HG03469 (cell line): ENCODE results near the gene PRKAG3.
"Not testable (repeated sequence)": the region's sequence is repeated elsewhere in the genome, so short reads cannot be mapped to it uniquely, and the experiment has no call there.

ENCODE experiments used
- ATAC-seq: cut with Tn5 transposase; IDR thresholded peaks from one replicate; pipeline ENCODE4 v1.9.1; 2021; ENCODE audit warnings: mild to moderate bottlenecking, moderate library complexity, moderate number of reproducible peaks; ENCODE audit not compliant: unreplicated experiment

PRKAG3 gene

GRCh38 chr2:218863021-218863520 lies 31.5 kb upstream of the PRKAG3 start:
- no peak for ATAC-seq

DNA sequence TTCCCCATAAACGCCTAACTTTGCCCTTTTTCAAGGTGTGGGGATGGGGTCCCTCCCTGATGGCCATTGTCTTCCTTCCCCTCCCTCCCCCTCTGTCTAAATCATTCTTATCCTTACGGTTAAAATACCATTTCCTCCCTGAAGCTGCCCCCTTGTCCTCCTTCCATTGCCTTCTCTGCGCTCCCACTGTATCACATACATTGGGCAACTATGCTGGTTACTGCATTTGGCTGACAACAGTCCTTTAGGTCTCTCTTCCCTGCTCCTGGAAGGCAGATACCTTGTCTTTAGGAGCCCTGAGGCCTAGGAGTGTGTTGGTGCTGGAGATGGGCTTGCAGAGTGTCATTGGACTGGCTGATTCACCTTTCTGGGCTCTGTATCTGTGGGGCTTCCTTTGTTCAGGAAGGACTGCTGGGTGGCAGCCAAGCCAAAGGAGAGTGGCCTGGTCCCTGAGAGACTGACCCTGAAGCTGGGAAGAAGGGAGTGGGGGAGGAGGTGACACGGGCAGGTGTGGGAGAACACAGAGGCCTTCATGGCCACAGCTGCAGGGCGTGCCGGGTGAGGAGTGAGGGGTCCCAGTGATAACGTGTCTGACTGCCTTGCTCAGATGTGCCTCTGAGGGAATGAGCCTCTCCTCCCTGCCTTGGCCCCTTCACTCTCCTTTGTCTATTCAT lies 30.2 kb upstream of the PRKAG3 start:
- no peak for ATAC-seq

DNA sequence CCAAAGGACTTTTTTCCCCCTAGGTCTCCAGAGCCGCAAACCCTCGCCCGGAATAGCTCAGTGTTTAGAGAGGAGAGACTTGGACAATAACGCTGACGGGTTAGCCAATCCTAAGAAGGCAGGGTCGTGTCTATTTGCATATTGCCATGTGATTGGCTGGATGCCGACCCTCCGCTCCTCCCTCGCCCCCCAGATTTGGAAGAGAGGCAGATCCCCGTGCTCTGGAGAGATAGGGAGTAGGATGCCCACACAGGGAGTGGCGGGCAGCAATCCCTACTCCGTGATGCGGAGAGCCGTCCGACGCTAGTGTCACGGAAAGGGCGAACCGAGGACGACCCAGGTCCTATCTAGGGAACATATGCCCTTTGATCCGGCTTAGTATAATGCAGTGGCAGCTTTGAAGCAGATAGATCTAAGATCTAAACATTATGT lies 29.4 kb upstream of the PRKAG3 start:
- no peak for ATAC-seq

DNA sequence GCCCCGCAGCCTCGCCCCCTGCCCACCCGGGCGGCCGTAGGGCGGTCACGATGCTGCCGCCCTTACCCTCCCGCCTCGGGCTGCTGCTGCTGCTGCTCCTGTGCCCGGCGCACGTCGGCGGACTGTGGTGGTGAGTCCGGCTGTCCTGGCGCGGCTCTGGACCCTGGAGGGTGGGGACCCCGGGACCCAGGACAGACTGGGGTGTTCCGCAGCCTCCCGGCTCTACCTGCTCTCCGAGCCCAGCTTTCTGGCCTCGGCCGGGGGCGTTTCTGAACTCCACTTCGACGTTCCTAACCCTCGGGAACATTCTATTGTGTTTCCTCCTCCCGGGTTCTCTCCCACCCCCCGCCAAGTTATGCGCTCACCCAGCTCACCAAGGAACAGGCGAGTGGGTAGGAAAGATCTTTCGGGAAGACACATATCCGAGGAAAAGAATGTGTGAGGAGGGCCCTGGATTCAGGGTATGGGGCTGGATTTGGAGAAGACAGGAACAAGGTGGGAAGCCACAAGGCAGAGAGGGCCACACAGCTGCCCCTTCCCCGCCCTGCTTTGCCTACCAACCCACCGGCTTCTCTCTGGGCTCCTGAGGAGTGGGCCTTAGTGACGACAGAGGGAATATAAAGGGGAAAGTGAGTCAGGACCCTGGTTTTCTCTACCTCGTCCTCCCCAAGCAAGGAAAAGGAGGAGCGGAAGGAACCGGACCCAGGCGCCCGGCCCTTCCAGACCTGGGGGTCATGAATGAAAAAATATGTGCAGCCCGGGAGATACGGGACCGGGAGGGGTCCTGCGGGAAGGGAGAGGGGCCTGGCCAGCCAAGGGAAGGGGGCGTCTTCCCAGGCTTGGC lies 28.6 kb upstream of the PRKAG3 start:
- ATAC-seq: no peak

DNA sequence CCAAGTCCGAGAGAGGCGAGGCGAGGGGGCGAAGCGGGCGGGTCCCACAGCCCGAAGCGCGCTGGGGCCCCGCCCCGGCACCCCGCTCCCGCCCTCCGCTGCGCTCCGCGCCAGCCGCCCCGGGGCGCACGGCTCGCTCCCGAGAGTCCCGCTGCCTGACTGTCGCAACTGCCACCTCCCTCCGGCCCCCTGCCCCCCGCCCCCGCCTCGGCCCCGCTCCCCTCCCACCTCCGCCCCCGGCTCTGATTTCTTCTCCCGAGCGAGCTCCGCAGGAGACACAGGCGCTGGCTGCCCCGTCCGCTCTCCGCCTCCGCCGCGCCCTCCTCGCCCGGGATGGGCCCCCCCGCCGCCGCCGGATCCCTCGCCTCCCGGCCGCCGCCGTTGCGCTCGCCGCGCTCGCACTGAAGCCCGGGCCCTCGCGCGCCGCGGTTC lies 28.0 kb upstream of the PRKAG3 start, which contains the start of gene WNT6:
Gene WNT6 (plus strand): TSS at position 250 of the 432 bp plus-strand sequence. CDS start 233 bp downstream, outside the sequence.
- no peak for ATAC-seq

GRCh38 chr2:218858671-218859555 lies 27.3 kb upstream of the PRKAG3 start:
- no peak for ATAC-seq

DNA sequence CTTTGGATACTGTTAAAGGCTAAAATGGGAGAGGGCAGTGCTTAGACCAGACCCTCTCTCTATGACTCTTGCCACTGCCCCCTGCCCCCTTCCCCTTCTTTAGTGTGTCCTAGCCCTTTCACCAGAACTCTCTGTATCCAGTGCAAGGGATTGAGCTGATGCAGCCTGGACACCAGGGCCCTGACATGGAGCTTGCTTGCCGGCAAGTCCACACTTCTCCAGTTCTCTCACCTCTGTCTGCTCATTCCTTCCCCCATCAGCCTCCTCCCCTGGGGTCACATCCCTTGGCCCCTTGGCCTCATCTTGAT lies 26.5 kb upstream of the PRKAG3 start:
- no peak for ATAC-seq

GRCh38 chr2:218857371-218858137 lies 26.0 kb upstream of the PRKAG3 start:
- ATAC-seq: no peak

DNA sequence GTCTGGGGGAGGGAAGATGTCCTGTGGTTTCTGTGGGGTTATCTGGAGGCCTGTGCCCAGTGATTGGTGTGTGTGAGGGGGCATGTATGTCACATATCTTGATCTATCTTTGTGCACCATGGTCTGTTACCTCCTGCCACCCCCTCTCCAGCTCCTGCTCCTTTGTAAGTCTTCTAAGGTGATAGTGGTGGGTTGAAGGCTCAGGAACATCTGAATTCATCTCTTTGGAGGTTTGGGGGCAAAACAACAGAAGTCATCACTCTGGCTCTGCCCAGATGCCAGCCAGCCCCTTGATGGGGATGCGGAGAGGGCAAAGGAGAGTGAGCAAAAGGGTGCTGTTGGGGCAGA lies 25.3 kb upstream of the PRKAG3 start:
- no peak for ATAC-seq

- ATAC-seq: no peak
These were observed 24.7 kb upstream of the PRKAG3 start for GRCh38 chr2:218856167-218856895.

- ATAC-seq: no peak
These were observed 23.9 kb upstream of the PRKAG3 start for GRCh38 chr2:218855305-218856166.

DNA sequence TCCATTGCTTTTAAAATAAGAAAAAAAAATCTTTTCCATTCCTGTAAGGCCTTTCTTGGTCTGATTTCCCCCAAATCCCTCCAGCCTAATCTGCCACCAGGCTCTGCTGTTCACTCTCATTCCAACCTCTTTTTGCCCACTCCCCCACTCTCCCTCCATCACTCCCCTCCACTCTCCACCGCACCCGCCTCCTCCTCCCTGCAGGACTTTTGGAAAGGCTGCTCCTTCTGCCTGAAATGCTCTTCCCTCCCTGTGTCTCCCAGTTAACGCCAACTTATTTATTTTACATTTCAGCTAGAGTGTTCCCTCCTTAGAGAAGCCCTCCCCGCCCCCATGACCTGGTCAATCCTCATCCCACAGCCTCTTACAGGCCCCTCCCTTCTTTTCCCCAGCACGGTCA lies 23.3 kb upstream of the PRKAG3 start:
- ATAC-seq: no peak

DNA sequence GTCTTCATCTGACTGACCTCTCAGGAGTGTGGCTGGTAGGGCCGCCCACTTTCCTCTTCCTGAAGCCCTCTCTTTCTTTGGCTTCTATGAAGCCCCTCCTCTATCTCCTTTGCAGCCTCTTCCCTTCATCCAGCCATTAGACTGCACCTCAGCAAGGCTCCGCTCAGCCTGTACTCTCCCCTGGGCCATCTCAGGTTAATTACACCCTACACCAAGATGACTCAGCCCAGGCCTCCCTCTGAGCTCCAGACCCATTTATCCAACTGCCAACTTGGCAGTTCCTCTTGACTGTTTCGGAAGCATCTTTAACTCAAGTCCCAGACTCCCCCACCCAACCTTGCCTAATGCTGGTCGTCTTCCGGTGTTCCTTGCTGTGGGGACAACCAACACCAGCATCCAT lies 22.2 kb upstream of the PRKAG3 start:
- no peak for ATAC-seq

- no peak for ATAC-seq
These were observed 21.5 kb upstream of the PRKAG3 start for GRCh38 chr2:218852911-218853667.

DNA sequence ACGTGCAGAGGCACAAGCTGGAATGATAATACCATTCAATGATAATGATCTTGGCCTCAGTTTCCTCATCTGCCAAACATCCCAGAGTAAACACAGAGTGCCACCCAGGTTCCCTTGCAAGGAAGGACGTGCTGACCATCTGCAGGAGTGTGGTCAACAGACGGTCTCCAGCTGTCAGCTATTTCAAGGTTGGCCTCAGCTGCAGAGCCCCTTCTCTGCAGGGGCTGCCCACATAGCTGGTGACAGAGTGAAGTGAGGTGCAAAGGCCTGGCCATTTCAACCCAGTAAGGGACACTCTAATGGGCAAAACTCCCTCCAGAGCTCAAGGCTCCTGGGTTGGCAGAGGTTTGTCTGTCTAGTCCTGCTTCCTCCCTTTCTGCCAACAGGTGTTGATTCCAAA lies 19.7 kb upstream of the PRKAG3 start:
- ATAC-seq: no peak

DNA sequence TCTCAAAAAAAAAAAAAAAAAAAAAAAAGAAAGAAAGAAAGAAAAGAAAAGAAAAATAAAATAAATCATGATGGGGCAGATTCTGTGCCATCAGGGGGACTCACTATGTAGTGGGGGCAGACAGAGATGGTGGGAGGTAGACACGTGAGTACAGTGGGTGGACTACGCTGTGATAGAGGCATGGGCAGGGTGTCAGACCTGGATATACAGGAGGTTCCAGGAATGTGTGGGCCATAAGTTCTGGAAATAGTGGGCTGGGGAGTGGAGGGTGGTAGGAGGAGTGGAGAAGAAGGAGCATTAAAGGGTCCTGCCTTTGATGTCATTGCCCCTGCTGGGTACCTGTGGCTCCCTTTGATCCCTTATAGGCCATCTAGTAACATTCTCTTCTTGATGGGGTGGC lies 19.2 kb upstream of the PRKAG3 start:
- ATAC-seq: no peak

- ATAC-seq: no peak
These were observed 18.1 kb upstream of the PRKAG3 start for GRCh38 chr2:218849721-218850120.

GRCh38 chr2:218846963-218847362 lies 15.4 kb upstream of the PRKAG3 start:
- ATAC-seq: not testable (repeated sequence)
